OCI-LY1 (cell line): Measurements from ENCODE around the gene ARF3.

Source experiments
- H2AFZ ChIP-seq: fragments of 200-600 bp; sonication (generic), shearing (Covaris generic); 2 replicates; pipeline ENCODE4 v1.6.0; 2014; ENCODE audit warnings: antibody characterized with exemption, mild to moderate bottlenecking, low read length
- H3F3A ChIP-seq: fragments of 200-600 bp; sonication (generic), shearing (Covaris generic); 2 replicates; pipeline ENCODE4 v1.6.0; 2014; ENCODE audit warnings: mild to moderate bottlenecking, antibody characterized with exemption, low read length, moderate library complexity; ENCODE audit not compliant: insufficient read depth
- H3K27ac ChIP-seq: fragments of 200-600 bp; sonication (generic); 2 replicates; pipeline ENCODE4 v1.5.1; 2014; ENCODE audit warnings: low read length, mixed run types, mild to moderate bottlenecking, low read depth; ENCODE audit not compliant: poor library complexity, severe bottlenecking
- H3K27me3 ChIP-seq: fragments of 200-600 bp; sonication (generic); 2 replicates; pipeline ENCODE4 v1.6.0; 2014; ENCODE audit warnings: antibody characterized with exemption, mild to moderate bottlenecking, low read length, moderate library complexity; ENCODE audit not compliant: insufficient read depth
- H3K36me3 ChIP-seq: fragments of 200-600 bp; sonication (generic); 2 replicates; pipeline ENCODE4 v1.6.1; 2014; ENCODE audit warnings: mild to moderate bottlenecking, antibody characterized with exemption, low read length, moderate library complexity, mixed read lengths; ENCODE audit not compliant: insufficient read depth
- H3K4me1 ChIP-seq: fragments of 200-600 bp; sonication (generic); 2 replicates; pipeline ENCODE4 v1.5.1; 2014; ENCODE audit warnings: mild to moderate bottlenecking, low read length, moderate library complexity; ENCODE audit not compliant: insufficient read depth, severe bottlenecking
- H3K4me2 ChIP-seq: fragments of 200-600 bp; sonication (generic), shearing (Covaris generic); 2 replicates; pipeline ENCODE4 v1.6.1; 2014; ENCODE audit warnings: low read length
- H3K4me3 ChIP-seq: fragments of 200-600 bp; sonication (generic); 2 replicates; pipeline ENCODE4 v1.5.1; 2014; ENCODE audit warnings: low read length, low read depth, mild to moderate bottlenecking, mixed read lengths; ENCODE audit not compliant: poor library complexity, severe bottlenecking
- H3K79me2 ChIP-seq: fragments of 200-600 bp; shearing (Covaris generic); 2 replicates; pipeline ENCODE4 v1.6.1; 2016; ENCODE audit warnings: mixed run types, low read length, mixed read lengths; ENCODE audit not compliant: insufficient read depth
- H3K9ac ChIP-seq: fragments of 200-600 bp; sonication (generic), shearing (Covaris generic); 2 replicates; pipeline ENCODE4 v1.6.1; 2014; ENCODE audit warnings: mild to moderate bottlenecking, low read length, mixed read lengths
- H3K9me2 ChIP-seq: fragments of 200-600 bp; sonication (generic), shearing (Covaris generic); 2 replicates; pipeline ENCODE4 v1.6.1; 2014; ENCODE audit warnings: low read depth, mild to moderate bottlenecking, low read length, mixed read lengths
- H3K9me3 ChIP-seq: fragments of 200-600 bp; shearing (Covaris generic); 2 replicates; pipeline ENCODE4 v1.6.1; 2014; ENCODE audit warnings: low read length, mixed read lengths
- H4K20me1 ChIP-seq: fragments of 200-600 bp; sonication (generic), shearing (Covaris generic); 2 replicates; pipeline ENCODE4 v1.6.0; 2016; ENCODE audit warnings: mild to moderate bottlenecking, low read length; ENCODE audit not compliant: insufficient read depth
- CTCF ChIP-seq: fragments of 200-600 bp; sonication (generic), shearing (Covaris generic); IDR thresholded peaks from 2 replicates; pipeline ENCODE4 v1.5.1; 2017; ENCODE audit warnings: mild to moderate bottlenecking, antibody characterized with exemption, low read length, moderate library complexity, mixed read lengths
- EZH2 ChIP-seq: fragments of 200-600 bp; sonication (generic), shearing (Covaris generic); IDR thresholded peaks from 2 replicates; pipeline ENCODE4 v1.8.0; 2017; ENCODE audit warnings: borderline replicate concordance, mixed run types, mild to moderate bottlenecking, antibody characterized with exemption, low read length, moderate library complexity, mixed read lengths

Gene ARF3

DNA sequence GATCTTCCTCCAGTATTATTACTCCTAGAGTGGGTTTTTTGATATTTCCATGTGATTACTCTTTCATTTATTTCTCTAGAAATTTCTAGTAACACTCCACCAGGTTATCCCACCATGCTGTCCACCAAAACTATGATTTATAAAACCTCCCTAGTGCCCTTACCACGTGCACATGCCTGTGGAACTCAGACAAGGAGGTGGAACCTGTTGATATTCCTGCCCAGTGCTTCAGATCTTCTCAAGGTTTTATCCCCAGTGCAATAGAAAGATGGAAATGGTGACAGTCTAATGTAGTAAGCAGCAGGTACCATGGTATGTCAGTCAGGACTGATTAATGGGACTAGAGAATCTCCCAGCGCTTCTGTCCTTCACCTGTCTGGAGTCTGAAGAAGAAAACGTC lies 3.5 kb upstream of the ARF3 start:
- peaks cover 5% of the 10 kb centered on the region; the same call in 1 of the 2 replicates for H3K79me2 ChIP-seq
- peaks cover under 1% of the 10 kb centered on the region; the same call in 1 of the 2 replicates for H3K36me3 ChIP-seq
- no peak overlapping the region for H2AFZ ChIP-seq
- H3K4me3 ChIP-seq, result no peak overlapping the region
- no peaks in the 10 kb centered on the region for H3K9me2 ChIP-seq
- no peaks in the 10 kb centered on the region for H4K20me1 ChIP-seq
- no peak for TF ChIP-seq CTCF
- TF ChIP-seq EZH2, result no peak
- no peaks in the 10 kb centered on the region for H3K9me3 ChIP-seq
- no peaks in the 10 kb centered on the region for H3K27me3 ChIP-seq
- no peak overlapping the region for H3K9ac ChIP-seq
- no peak overlapping the region for H3K4me2 ChIP-seq
- H3F3A ChIP-seq, result no peaks in the 10 kb centered on the region
- H3K27ac ChIP-seq, result no peak overlapping the region
- H3K4me1 ChIP-seq, result peaks cover 17% of the 10 kb centered on the region

DNA sequence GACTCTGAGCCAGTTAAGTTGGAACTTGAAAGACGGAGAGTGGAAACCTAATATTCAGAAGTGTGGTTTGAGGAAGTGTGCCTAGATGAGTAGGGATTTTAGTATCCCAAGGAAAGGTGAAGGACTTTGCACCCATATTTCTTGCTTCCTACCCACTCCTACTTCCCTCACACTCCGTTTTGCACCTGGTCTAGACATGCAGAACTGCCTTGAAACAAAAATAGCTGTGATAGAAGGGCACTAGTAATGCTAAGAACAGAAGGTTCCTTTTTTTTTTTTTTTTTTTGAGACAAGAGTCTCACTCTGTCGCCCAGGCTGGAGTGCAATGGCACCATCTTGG lies 732 bp upstream of the ARF3 start:
- peaks cover 16% of the 10 kb centered on the region; the same call in 1 of the 2 replicates for H3K36me3 ChIP-seq
- no peak overlapping the region for H3K27ac ChIP-seq
- H3K4me2 ChIP-seq, result peak overlapping the region; percentile 89
- peaks cover 32% of the 10 kb centered on the region for H3K4me1 ChIP-seq
- H3F3A ChIP-seq, result no peaks in the 10 kb centered on the region
- peaks cover 18% of the 10 kb centered on the region; the same call in 1 of the 2 replicates for H3K79me2 ChIP-seq
- H3K9me3 ChIP-seq, result no peaks in the 10 kb centered on the region
- no peaks in the 10 kb centered on the region for H4K20me1 ChIP-seq
- H3K9me2 ChIP-seq, result no peaks in the 10 kb centered on the region
- H3K9ac ChIP-seq, result peak overlapping the region; percentile 54; the same call in 1 of the 2 replicates
- H2AFZ ChIP-seq, result no peak overlapping the region
- no peaks in the 10 kb centered on the region for H3K27me3 ChIP-seq
- H3K4me3 ChIP-seq, result peak overlapping the region; percentile 75
- TF ChIP-seq CTCF (no peak), EZH2 (no peak)

DNA sequence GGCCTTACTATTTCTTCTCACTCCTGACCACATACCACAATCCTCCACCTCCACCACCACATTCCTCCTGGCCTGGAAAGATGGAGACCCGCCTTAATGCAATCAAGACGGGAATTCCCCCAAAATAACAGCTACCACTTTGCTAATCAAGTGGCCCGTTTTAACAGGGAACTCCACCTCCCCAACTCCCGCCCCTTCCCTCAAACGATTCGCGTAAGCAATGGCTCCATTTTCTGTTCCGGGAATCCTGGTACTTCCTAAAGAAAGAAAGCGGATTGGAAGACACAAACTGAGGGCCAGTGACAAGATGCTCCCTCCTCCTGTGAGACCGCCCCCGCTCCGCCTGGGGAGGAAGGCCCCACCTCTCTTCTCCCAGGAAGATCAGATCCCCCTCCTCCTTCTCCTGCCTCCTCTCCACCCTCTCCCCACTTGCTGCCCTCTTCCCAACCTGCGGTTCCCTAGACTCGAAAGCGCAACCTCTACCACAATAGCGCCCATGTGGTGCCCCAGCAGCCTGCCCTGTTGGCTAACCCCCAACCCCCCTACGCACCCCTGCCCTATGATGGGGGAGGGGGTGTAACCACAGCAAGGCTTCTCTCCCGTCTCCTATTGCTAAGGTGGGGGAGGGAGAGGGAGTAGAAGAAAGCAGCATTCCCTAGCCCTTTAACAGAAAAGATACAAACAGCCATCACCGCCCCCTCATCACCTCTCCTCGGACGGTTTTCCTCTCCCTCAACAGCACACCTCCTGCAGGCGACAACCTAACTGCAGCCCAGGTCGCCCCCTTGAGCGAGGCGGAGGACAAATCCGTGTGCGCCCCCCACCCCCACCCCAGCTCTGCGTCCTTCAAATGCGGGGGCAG lies 777 bp downstream of the ARF3 start:
- peaks cover 23% of the 10 kb centered on the region; the same call in 1 of the 2 replicates for H3K36me3 ChIP-seq
- H3K79me2 ChIP-seq, result peaks cover 18% of the 10 kb centered on the region; the same call in 1 of the 2 replicates
- peak overlapping the region; percentile 75 for H3K4me3 ChIP-seq
- no peaks in the 10 kb centered on the region for H4K20me1 ChIP-seq
- peak overlapping the region; percentile 70 for H3K9ac ChIP-seq
- no peak overlapping the region for H2AFZ ChIP-seq
- no peaks in the 10 kb centered on the region for H3F3A ChIP-seq
- H3K9me2 ChIP-seq, result no peaks in the 10 kb centered on the region
- H3K27ac ChIP-seq, result no peak overlapping the region
- peaks cover 32% of the 10 kb centered on the region for H3K4me1 ChIP-seq
- H3K4me2 ChIP-seq, result peak overlapping the region; percentile 89
- H3K27me3 ChIP-seq, result no peaks in the 10 kb centered on the region
- no peaks in the 10 kb centered on the region for H3K9me3 ChIP-seq
- no peak for TF ChIP-seq EZH2
- peak; percentile 35; the same call in 1 of the 2 replicates for TF ChIP-seq CTCF
